Gastrocnemius medialis (tissue), 4 donors: ENCODE data around the gene KLRF2.

Experiments used
- POLR2A ChIP-seq, 2 donors: fragments of 450-650 bp; IDR thresholded peaks; one replicate each; pipeline ENCODE4 v1.6.1; 2017; ENCODE audit warnings: antibody characterized with exemption in 2 of 2, mild to moderate bottlenecking in 2 of 2, moderate library complexity in 2 of 2
- TF ChIP-seq, protein P1 (sequence below), 5 experiments: fragments of 450-650 bp in 3 of 5; fragments of 200-600 bp in 2 of 5; sonication (generic) in 2 of 5; IDR thresholded peaks in 4 of 5; conservative IDR thresholded peaks in 1 of 5; 1 replicate in 4 of 5; 2 replicates in 1 of 5; pipeline ENCODE4 v1.5.1; 2016 to 2019; ENCODE audit warnings: antibody characterized with exemption in 5 of 5, mild to moderate bottlenecking in 3 of 5, moderate library complexity in 3 of 5

DNA sequence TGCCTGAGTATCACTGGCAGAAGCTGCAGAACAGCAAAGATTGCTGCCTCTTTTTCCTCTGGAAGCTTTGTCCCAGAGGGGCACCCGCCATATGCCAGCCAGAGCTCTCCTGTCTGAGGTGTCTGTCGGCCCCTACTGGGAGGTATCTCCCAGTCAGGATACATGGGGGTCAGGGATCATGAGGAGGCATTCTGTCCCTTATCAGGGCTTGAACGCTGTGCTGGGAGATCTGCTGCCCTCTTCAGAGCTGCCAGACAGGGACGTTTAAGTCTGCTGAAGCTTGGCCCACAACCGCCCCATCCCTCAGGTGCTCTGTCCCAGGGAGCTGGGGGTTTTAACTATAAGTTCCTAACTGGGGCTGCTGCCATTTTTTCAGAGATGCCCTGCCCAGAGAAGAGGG lies 32.4 kb upstream of the KLRF2 start:
- TF ChIP-seq, protein P1, sequence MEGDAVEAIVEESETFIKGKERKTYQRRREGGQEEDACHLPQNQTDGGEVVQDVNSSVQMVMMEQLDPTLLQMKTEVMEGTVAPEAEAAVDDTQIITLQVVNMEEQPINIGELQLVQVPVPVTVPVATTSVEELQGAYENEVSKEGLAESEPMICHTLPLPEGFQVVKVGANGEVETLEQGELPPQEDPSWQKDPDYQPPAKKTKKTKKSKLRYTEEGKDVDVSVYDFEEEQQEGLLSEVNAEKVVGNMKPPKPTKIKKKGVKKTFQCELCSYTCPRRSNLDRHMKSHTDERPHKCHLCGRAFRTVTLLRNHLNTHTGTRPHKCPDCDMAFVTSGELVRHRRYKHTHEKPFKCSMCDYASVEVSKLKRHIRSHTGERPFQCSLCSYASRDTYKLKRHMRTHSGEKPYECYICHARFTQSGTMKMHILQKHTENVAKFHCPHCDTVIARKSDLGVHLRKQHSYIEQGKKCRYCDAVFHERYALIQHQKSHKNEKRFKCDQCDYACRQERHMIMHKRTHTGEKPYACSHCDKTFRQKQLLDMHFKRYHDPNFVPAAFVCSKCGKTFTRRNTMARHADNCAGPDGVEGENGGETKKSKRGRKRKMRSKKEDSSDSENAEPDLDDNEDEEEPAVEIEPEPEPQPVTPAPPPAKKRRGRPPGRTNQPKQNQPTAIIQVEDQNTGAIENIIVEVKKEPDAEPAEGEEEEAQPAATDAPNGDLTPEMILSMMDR (IDR thresholded peaks at IDR 0.05 in 4 of 5, conservative IDR thresholded peaks at IDR 0.05 in 1 of 5) = no peak
- no peak for TF ChIP-seq POLR2A (IDR thresholded peaks at IDR 0.05)
